DND-41 (cell line): ENCODE measurements around the gene ARHGAP18.

Experiments
- ATAC-seq: fragments of 200-7000 bp; cut with Tn5 transposase; 3 replicates; pipeline ENCODE4 v1.9.1; 2021; ENCODE audit warnings: low read depth; ENCODE audit not compliant: insufficient read depth
- DNase-seq: peaks from one replicate; pipeline ENCODE4 v3.0.0-alpha.2; 2020
- H2AFZ ChIP-seq: 2 replicates; pipeline ENCODE4 v1.6.0; 2012; ENCODE audit warnings: low read depth, low read length
- H3K27ac ChIP-seq: 2 replicates; pipeline ENCODE4 v1.5.1; 2012; ENCODE audit warnings: low read length, inconsistent platforms
- H3K27me3 ChIP-seq: fragments of 200-600 bp; sonication (generic); 2 replicates; pipeline ENCODE4 v1.6.0; 2012; ENCODE audit warnings: low read length, mild to moderate bottlenecking, inconsistent platforms; ENCODE audit not compliant: insufficient read depth, poor library complexity
- H3K36me3 ChIP-seq: 2 replicates; pipeline ENCODE4 v1.5.1; 2012; ENCODE audit warnings: low read length, inconsistent platforms; ENCODE audit not compliant: insufficient read depth
- H3K4me1 ChIP-seq: 2 replicates; pipeline ENCODE4 v1.5.1; 2012; ENCODE audit warnings: mild to moderate bottlenecking, low read length; ENCODE audit not compliant: insufficient read depth
- H3K4me2 ChIP-seq: 2 replicates; pipeline ENCODE4 v1.6.0; 2012; ENCODE audit warnings: mild to moderate bottlenecking, moderate library complexity, low read length, inconsistent platforms; ENCODE audit not compliant: insufficient read depth
- H3K4me3 ChIP-seq, 2 experiments: fragments of 200-600 bp in 1 of 2; shearing (Covaris generic) in 1 of 2; 2 replicates each; pipeline ENCODE4 v1.5.1; 2012 to 2016; ENCODE audit warnings: inconsistent platforms in 2 of 2, low read length in 2 of 2, mild to moderate bottlenecking in 2 of 2, low read depth in 1 of 2, moderate library complexity in 1 of 2
- H3K79me2 ChIP-seq: 2 replicates; pipeline ENCODE4 v1.6.0; 2012; ENCODE audit warnings: low read length, inconsistent platforms; ENCODE audit not compliant: insufficient read depth
- H3K9ac ChIP-seq: 2 replicates; pipeline ENCODE4 v1.6.0; 2012; ENCODE audit warnings: low read depth, mild to moderate bottlenecking, inconsistent platforms, low read length, moderate library complexity
- H3K9me3 ChIP-seq: 2 replicates; pipeline ENCODE4 v1.5.1; 2012; ENCODE audit warnings: low read length, moderate library complexity, mild to moderate bottlenecking, inconsistent platforms; ENCODE audit not compliant: insufficient read depth, severe bottlenecking
- H4K20me1 ChIP-seq: 2 replicates; pipeline ENCODE4 v1.6.0; 2012; ENCODE audit warnings: low read length; ENCODE audit not compliant: insufficient read depth
- EZH2 ChIP-seq: IDR thresholded peaks from 3 replicates; pipeline ENCODE4 v1.6.1; 2012; ENCODE audit warnings: borderline replicate concordance, low read depth, mild to moderate bottlenecking, moderate library complexity, low read length, inconsistent platforms; ENCODE audit not compliant: severe bottlenecking
- TF ChIP-seq, protein P1 (sequence below): IDR thresholded peaks from 2 replicates; pipeline ENCODE4 v1.5.1; 2012; ENCODE audit warnings: borderline replicate concordance, low read length, moderate library complexity, mild to moderate bottlenecking; ENCODE audit not compliant: poor library complexity, severe bottlenecking; ENCODE audit errors: extremely low read depth

The ARHGAP18 gene

GRCh38 chr6:129653229-129653628 lies 56.7 kb downstream of the ARHGAP18 start:
- Histone ChIP-seq H3K36me3 (no peaks in the 10 kb centered on the region), H3K27me3 (no peaks in the 10 kb centered on the region), H3K4me3 (no peak overlapping the region), H2AFZ (no peak overlapping the region), H3K9me3 (no peaks in the 10 kb centered on the region), H3K4me1 (no peaks in the 10 kb centered on the region), H4K20me1 (no peaks in the 10 kb centered on the region), H3K9ac (no peak overlapping the region), H3K79me2 (no peaks in the 10 kb centered on the region), H3K4me2 (no peak overlapping the region), H3K27ac (no peak overlapping the region)
- no peak for TF ChIP-seq EZH2
- TF ChIP-seq, protein P1, sequence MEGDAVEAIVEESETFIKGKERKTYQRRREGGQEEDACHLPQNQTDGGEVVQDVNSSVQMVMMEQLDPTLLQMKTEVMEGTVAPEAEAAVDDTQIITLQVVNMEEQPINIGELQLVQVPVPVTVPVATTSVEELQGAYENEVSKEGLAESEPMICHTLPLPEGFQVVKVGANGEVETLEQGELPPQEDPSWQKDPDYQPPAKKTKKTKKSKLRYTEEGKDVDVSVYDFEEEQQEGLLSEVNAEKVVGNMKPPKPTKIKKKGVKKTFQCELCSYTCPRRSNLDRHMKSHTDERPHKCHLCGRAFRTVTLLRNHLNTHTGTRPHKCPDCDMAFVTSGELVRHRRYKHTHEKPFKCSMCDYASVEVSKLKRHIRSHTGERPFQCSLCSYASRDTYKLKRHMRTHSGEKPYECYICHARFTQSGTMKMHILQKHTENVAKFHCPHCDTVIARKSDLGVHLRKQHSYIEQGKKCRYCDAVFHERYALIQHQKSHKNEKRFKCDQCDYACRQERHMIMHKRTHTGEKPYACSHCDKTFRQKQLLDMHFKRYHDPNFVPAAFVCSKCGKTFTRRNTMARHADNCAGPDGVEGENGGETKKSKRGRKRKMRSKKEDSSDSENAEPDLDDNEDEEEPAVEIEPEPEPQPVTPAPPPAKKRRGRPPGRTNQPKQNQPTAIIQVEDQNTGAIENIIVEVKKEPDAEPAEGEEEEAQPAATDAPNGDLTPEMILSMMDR: no peak
- no peak for DNase-seq
- no peak for ATAC-seq

- Histone ChIP-seq H3K36me3 (no peaks in the 10 kb centered on the region), H3K27ac (no peak overlapping the region), H3K27me3 (no peaks in the 10 kb centered on the region), H3K9me3 (no peaks in the 10 kb centered on the region), H2AFZ (no peak overlapping the region), H3K9ac (no peak overlapping the region), H3K4me2 (no peak overlapping the region), H3K79me2 (no peaks in the 10 kb centered on the region), H3K4me1 (no peaks in the 10 kb centered on the region), H4K20me1 (no peaks in the 10 kb centered on the region), H3K4me3 (no peak overlapping the region)
- DNase-seq: no peak
- no peak for TF ChIP-seq EZH2
- TF ChIP-seq, protein P1: no peak
- ATAC-seq: no peak
Observed at GRCh38 chr6:129651291-129651691, 58.7 kb downstream of the ARHGAP18 start.

DNA sequence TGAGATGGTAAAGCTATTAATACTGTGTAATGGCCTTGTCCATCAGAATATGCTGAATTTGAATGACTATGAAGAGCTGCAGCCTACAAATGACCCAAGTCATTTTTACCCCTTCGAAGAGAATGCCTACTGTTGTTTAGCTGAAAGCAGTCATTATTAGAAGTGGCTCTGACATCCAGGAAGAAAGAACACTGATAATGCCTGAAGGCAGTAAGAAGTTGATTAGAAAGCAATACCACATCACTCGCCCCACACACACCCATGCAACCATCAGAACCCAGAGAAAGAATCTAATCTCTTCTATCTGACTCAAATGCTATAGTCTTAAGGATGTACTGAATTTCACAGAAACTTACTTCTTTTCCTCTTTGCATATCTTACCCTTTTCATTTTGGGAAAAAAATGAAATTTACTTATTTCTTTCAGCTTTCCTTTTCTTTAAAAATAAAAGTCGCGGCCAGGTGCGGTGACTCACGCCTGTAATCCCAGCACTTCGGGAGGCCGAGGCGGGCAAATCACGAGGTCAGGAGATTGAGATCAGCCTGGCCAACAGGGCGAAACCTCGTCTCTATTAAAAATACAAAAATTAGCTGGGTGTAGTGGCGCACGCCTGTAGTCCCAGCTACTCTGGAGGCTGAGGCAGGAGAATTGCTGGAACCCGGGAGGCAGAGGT lies 61.0 kb downstream of the ARHGAP18 start:
- no peaks in the 10 kb centered on the region for H4K20me1 ChIP-seq
- no peaks in the 10 kb centered on the region for H3K79me2 ChIP-seq
- H3K36me3 ChIP-seq: no peaks in the 10 kb centered on the region
- no peak overlapping the region for H3K4me2 ChIP-seq
- no peaks in the 10 kb centered on the region for H3K9me3 ChIP-seq
- no peaks in the 10 kb centered on the region for H3K4me1 ChIP-seq
- H3K9ac ChIP-seq: no peak overlapping the region
- no peak overlapping the region for H3K27ac ChIP-seq
- no peak for TF ChIP-seq EZH2
- TF ChIP-seq, protein P1: no peak
- no peak overlapping the region for H3K4me3 ChIP-seq
- no peak for DNase-seq
- H3K27me3 ChIP-seq: no peaks in the 10 kb centered on the region
- ATAC-seq: 0 out of 3 replicates have a peak, but pooled peaks have one; percentile 29
- H2AFZ ChIP-seq: no peak overlapping the region

- Histone ChIP-seq H3K9ac (no peak overlapping the region), H3K4me1 (no peaks in the 10 kb centered on the region), H3K27me3 (no peaks in the 10 kb centered on the region), H3K27ac (no peak overlapping the region), H3K4me3 (no peak overlapping the region), H2AFZ (no peak overlapping the region), H3K9me3 (no peaks in the 10 kb centered on the region), H3K79me2 (no peaks in the 10 kb centered on the region), H3K36me3 (no peaks in the 10 kb centered on the region), H3K4me2 (no peak overlapping the region), H4K20me1 (no peaks in the 10 kb centered on the region)
- ATAC-seq (no peak), DNase-seq (no peak)
- no peak for TF ChIP-seq EZH2
- TF ChIP-seq, protein P1: no peak
Observed at GRCh38 chr6:129647044-129647443, 62.9 kb downstream of the ARHGAP18 start.
